Effector memory CD4-positive, alpha-beta T cell (primary cell): ENCODE data around the gene DNAJC22.
"Not testable (repeated sequence)": the region's sequence is repeated elsewhere in the genome, so short reads cannot be mapped to it uniquely, and the experiment has no call there.

Source experiments
- DNase-seq, 3 donors: peaks; one replicate each; pipeline ENCODE4 v3.0.0-alpha.2; 2020
- H3K27ac ChIP-seq: 2 replicates; pipeline ENCODE4 v1.7.0; 2013; ENCODE audit warnings: mild to moderate bottlenecking, low read length, moderate library complexity; ENCODE audit not compliant: insufficient read depth, poor library complexity, severe bottlenecking
- H3K27me3 ChIP-seq: replicated peaks from 2 replicates; pipeline ENCODE4 v1.7.0; 2013; ENCODE audit warnings: mild to moderate bottlenecking, low read length; ENCODE audit not compliant: insufficient read depth, control insufficient read depth, poor library complexity, severe bottlenecking
- H3K36me3 ChIP-seq: 2 replicates; pipeline ENCODE4 v1.7.0; 2013; ENCODE audit warnings: mild to moderate bottlenecking, low read length, moderate library complexity; ENCODE audit not compliant: control insufficient read depth, insufficient read depth
- H3K4me1 ChIP-seq: 2 replicates; pipeline ENCODE4 v1.7.0; 2013; ENCODE audit warnings: low read length, mild to moderate bottlenecking; ENCODE audit not compliant: control insufficient read depth, insufficient read depth, poor library complexity, severe bottlenecking
- H3K4me3 ChIP-seq: 2 replicates; pipeline ENCODE4 v1.7.0; 2013; ENCODE audit warnings: low read length, low read depth, mild to moderate bottlenecking; ENCODE audit not compliant: insufficient read depth, poor library complexity, severe bottlenecking
- H3K9me3 ChIP-seq: 2 replicates; pipeline ENCODE4 v1.7.0; 2013; ENCODE audit warnings: mild to moderate bottlenecking, low read length, moderate library complexity; ENCODE audit not compliant: control insufficient read depth

Gene DNAJC22

GRCh38 chr12:49369411-49370145, 22.9 kb downstream of the DNAJC22 start:
- H3K4me3 ChIP-seq = no peak overlapping the region
- H3K36me3 ChIP-seq = no peaks in the 10 kb centered on the region
- no peaks in the 10 kb centered on the region for H3K9me3 ChIP-seq
- H3K4me1 ChIP-seq = peaks cover 4% of the 10 kb centered on the region
- H3K27ac ChIP-seq = no peak overlapping the region
- H3K27me3 ChIP-seq = no peaks in the 10 kb centered on the region
- no peak for DNase-seq

DNA sequence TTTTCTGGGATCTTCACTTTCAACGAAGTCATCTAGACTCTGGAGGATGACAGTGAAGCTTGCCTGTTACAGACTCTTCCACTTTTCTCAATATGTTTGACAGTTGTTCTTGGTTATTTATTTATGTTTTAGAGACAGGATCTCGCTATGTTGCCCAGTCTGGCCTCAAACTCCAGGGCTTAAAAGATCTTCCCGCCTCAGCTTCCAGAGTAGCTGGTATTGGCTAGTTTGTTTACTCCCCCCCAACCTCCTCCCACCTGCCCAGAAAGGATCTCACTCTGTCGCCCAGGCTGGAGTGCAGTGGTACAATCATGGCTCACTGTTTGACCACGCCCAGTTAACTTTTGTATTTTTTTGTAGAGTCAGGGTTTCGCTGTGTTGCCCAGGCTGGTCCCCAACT, 23.9 kb downstream of the DNAJC22 start:
- Histone ChIP-seq H3K36me3 (no peaks in the 10 kb centered on the region), H3K4me1 (peaks cover 4% of the 10 kb centered on the region), H3K9me3 (no peaks in the 10 kb centered on the region), H3K4me3 (no peak overlapping the region), H3K27ac (no peak overlapping the region), H3K27me3 (no peaks in the 10 kb centered on the region)
- DNase-seq = no peak

DNA sequence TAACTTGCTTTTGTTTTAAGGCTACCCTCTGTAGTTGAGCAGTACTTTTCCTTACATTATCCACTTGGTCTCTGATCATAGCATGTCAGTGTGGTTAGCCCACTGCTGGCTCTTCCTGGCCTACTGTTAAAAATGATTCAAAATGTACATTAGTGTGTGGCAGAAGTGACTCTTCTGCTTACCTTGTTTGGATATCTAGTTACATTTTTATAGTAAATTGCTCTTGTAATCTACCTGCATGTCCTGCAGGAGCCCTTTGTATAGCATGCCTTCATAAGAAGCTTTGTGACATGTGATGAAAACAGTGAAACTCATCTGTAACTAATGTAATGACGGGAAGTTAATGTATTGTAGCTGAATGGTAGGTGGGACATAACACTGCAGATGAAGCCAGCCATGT, 28.7 kb downstream of the DNAJC22 start:
- Histone ChIP-seq H3K27ac (no peak overlapping the region), H3K4me1 (no peaks in the 10 kb centered on the region), H3K9me3 (no peaks in the 10 kb centered on the region), H3K27me3 (no peaks in the 10 kb centered on the region), H3K4me3 (no peak overlapping the region), H3K36me3 (no peaks in the 10 kb centered on the region)
- no peak for DNase-seq

- no peak overlapping the region for H3K27ac ChIP-seq
- no peaks in the 10 kb centered on the region for H3K4me1 ChIP-seq
- H3K4me3 ChIP-seq = no peak overlapping the region
- H3K9me3 ChIP-seq = no peaks in the 10 kb centered on the region
- DNase-seq = no peak
- no peaks in the 10 kb centered on the region for H3K27me3 ChIP-seq
- H3K36me3 ChIP-seq = no peaks in the 10 kb centered on the region
These were observed 30.7 kb downstream of the DNAJC22 start for GRCh38 chr12:49377386-49377785.

- not testable (repeated sequence) for H3K4me3 ChIP-seq
These were observed 33.5 kb downstream of the DNAJC22 start for GRCh38 chr12:49380184-49380583.

DNA sequence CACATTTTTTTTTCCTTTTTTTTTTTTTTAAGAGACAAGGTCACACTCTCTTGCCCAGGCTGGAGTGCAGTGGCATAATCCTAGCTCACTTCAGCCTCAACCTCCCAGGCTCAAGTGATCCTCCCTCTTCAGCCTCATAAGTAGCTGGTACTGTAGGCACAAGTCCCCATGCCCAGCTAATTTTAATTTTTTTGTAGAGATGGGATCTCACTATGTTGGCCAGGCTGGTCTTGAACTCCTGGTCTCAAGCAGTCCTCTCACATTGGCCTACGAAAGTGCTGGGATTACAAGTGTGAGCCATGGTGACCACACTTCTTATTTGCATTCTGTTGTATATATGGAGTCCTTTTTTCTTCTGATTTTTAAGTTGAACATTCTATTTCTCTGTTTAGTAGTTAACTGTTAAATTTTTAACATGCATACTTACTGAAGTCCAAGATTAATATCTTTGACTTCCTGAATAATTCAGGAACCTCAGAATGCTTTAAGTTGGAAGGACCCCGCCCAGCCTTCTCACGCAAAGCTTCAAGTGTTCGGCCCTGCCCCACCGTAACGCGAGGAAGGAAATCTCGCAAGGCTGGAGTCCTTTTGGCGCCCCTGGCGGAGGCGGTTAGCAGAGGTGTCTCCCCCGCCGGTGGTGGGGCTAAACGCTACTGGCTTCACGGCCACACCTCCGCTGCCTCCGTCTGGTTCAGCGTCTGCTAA, 42.1 kb downstream of the DNAJC22 start:
- H3K4me1 ChIP-seq = no peaks in the 10 kb centered on the region

More at GRCh38 chr12:49380184-49380583, 33.5 kb downstream of the DNAJC22 start:
- DNase-seq, H3K36me3 ChIP-seq, H3K27me3 ChIP-seq, H3K27ac ChIP-seq, H3K9me3 ChIP-seq, H3K4me1 ChIP-seq: not testable (repeated sequence)

DNA sequence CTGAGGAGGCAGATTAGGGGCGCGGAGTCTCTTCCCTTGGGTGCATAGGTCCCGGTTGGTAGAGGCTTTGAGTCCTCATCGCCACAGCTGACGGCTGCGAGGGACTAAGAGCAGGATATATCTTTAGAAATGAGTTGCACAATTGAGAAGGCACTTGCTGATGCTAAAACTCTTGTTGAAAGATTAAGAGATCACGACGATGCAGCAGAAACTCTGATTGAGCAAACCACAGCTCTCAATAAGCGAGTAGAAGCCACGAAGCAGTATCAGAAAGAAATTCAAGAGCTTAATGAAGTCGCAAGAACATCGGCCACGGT, 42.7 kb downstream of the DNAJC22 start:
- no peak for DNase-seq
- no peak overlapping the region for H3K4me3 ChIP-seq

More for the DNA sequence above, 42.1 kb downstream of the DNAJC22 start:
- H3K9me3 ChIP-seq = no peaks in the 10 kb centered on the region
- peak; percentile 16 to 41 (median 19) for DNase-seq
- no peaks in the 10 kb centered on the region for H3K36me3 ChIP-seq
- H3K4me3 ChIP-seq = no peak overlapping the region
- H3K27me3 ChIP-seq = no peaks in the 10 kb centered on the region
- H3K27ac ChIP-seq = no peak overlapping the region

DNA sequence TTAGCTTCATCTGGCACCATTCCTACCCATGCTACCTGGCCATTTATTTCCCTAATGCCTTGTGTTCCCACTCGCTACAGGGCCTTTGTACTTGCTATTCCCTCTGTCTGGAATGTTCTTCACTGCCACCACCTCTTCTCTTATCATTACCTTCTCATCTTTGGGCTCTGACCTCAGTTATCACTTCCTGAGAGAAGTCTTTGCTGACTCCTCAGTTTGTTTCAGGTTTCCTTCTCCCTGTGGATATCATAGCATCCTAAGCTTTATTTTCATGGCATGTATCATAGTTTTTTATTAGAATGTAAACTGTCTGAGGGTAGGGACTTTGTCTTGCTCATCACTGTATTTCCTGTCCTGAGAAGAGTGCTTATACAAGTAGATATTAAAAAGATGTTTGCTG, 50.3 kb downstream of the DNAJC22 start:
- H3K27me3 ChIP-seq = no peaks in the 10 kb centered on the region
- no peak for DNase-seq
- no peaks in the 10 kb centered on the region for H3K9me3 ChIP-seq
- no peak overlapping the region for H3K4me3 ChIP-seq
- H3K4me1 ChIP-seq = no peaks in the 10 kb centered on the region
- H3K36me3 ChIP-seq = no peaks in the 10 kb centered on the region
- H3K27ac ChIP-seq = no peak overlapping the region

More for the DNA sequence above, 42.7 kb downstream of the DNAJC22 start:
- no peaks in the 10 kb centered on the region for H3K4me1 ChIP-seq
- no peaks in the 10 kb centered on the region for H3K27me3 ChIP-seq
- no peaks in the 10 kb centered on the region for H3K36me3 ChIP-seq
- no peaks in the 10 kb centered on the region for H3K9me3 ChIP-seq
- no peak overlapping the region for H3K27ac ChIP-seq

- DNase-seq = no peak
- H3K27me3 ChIP-seq = no peaks in the 10 kb centered on the region
- H3K9me3 ChIP-seq = no peaks in the 10 kb centered on the region
- no peak overlapping the region for H3K27ac ChIP-seq
- no peaks in the 10 kb centered on the region for H3K36me3 ChIP-seq
- H3K4me1 ChIP-seq = peaks cover 6% of the 10 kb centered on the region
- H3K4me3 ChIP-seq = no peak overlapping the region
These were observed 53.6 kb downstream of the DNAJC22 start for GRCh38 chr12:49400304-49400703.
